GM03348 (cell line): ENCODE data around the gene P3H3.
A peak's percentile ranks its signal among the peaks of the same experiment; 100 is the strongest.

ENCODE experiments used
- DNase-seq: peaks from one replicate; pipeline ENCODE4 v3.0.0; 2012; ENCODE audit warnings: low spot score

The P3H3 gene

GRCh38 chr12:6799147-6799546, 29.1 kb upstream of the P3H3 start:
- no peak for DNase-seq

DNA sequence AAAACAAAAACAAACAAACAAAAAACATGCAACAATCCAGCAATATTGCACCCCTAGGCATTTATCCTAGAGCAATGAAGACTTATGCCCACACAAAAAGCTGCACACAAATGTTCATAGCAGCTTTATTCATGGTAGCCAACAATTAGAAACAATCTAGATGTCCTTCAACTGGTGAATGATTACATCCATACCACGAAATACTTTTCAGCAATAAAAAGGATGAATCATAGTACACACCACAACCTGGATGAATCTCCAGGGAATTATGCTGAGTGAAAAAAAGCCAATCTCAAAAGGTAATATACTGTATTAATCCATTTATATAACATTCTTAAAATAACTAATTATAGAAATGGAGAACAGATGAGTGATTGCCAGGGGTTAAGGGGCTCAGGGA, 21.0 kb upstream of the P3H3 start:
- no peak for DNase-seq

DNA sequence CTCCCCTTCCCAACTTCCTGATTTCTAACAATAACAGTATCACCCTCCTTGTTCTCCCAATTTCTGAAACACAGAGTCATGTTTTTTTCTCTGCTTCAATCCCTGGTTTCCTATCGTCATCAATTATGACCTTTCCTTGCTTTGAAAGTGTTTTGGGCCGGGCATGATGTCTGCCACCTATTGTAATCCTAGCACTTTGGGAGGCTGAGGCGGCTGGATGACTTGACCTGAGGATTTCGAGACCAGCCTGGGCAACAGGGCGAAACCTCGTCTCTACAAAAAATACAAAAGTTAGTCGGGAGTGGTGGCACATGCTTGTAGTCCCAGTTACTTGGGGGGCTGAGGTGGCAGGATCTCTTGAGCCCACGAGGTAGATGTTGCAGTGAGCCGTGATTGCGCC, 19.2 kb upstream of the P3H3 start:
- DNase-seq: no peak

- DNase-seq: no peak
Measured at GRCh38 chr12:6810758-6811157, 17.4 kb upstream of the P3H3 start.

- DNase-seq: no peak
Measured at GRCh38 chr12:6813363-6813762, 14.8 kb upstream of the P3H3 start.

- DNase-seq: no peak
Measured at GRCh38 chr12:6816598-6816997, 11.6 kb upstream of the P3H3 start.

DNA sequence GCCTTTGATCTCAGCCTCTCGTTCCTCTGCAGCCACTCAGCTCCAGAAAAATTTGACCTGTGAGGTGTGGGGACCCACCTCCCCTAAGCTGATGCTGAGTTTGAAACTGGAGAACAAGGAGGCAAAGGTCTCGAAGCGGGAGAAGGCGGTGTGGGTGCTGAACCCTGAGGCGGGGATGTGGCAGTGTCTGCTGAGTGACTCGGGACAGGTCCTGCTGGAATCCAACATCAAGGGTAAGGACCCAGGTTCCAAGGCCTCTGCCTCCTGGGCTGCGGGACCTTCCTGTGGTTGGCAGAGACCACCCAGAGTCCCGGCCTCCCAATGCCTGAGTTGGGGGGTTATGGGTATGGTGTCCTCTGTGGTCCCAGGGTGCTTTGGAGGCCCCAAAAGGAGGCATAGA, 11.1 kb upstream of the P3H3 start:
- no peak for DNase-seq

- DNase-seq: no peak
Measured at GRCh38 chr12:6817662-6818157, 10.5 kb upstream of the P3H3 start.

DNA sequence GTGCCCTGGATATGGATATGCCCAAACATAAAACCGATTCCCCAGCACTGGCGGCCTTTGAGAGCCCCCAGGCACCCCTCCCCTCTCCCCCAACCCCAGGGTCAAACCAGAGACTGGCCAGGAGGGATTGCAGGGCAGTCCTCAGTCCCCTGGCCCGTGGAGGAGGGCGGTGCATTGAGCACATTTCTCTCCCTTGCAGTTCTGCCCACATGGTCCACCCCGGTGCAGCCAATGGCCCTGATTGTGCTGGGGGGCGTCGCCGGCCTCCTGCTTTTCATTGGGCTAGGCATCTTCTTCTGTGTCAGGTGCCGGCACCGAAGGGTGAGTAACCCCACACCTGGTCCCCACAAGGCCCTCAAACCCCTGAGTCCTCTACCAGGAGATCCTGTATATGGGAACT, 10.0 kb upstream of the P3H3 start:
- DNase-seq: no peak

DNA sequence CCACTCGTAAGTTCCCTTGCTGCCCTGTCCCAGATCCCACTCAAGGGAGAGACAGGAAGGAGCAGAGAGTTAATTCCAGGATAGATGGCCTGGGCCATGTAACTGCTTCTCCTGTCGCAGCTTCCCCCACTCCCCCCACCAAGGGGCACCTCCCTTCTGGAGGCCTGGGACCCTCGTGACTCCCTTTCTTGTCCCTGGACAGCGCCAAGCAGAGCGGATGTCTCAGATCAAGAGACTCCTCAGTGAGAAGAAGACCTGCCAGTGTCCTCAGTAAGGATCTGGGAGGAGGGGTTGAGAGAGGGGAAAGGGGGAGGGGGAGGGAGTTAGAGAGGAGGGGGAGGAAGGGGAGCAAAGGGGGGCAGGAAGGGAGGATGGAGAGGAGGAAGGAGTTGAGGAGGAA, 9.6 kb upstream of the P3H3 start:
- no peak for DNase-seq

DNA sequence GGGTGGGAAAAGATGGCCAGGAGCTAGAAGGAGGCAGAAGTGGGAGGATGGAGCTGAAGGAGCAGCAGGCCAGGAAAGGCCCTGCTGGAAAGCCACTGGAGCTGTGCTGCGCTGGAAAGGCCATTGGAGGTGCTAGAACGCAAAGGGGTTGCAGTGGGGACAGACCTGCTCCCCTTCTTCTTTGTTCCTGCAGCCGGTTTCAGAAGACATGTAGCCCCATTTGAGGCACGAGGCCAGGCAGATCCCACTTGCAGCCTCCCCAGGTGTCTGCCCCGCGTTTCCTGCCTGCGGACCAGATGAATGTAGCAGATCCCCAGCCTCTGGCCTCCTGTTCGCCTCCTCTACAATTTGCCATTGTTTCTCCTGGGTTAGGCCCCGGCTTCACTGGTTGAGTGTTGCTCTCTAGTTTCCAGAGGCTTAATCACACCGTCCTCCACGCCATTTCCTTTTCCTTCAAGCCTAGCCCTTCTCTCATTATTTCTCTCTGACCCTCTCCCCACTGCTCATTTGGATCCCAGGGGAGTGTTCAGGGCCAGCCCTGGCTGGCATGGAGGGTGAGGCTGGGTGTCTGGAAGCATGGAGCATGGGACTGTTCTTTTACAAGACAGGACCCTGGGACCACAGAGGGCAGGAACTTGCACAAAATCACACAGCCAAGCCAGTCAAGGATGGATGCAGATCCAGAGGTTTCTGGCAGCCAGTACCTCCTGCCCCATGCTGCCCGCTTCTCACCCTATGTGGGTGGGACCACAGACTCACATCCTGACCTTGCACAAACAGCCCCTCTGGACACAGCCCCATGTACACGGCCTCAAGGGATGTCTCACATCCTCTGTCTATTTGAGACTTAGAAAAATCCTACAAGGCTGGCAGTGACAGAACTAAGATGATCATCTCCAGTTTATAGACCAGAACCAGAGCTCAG, 8.8 kb upstream of the P3H3 start:
- no peak for DNase-seq

DNA sequence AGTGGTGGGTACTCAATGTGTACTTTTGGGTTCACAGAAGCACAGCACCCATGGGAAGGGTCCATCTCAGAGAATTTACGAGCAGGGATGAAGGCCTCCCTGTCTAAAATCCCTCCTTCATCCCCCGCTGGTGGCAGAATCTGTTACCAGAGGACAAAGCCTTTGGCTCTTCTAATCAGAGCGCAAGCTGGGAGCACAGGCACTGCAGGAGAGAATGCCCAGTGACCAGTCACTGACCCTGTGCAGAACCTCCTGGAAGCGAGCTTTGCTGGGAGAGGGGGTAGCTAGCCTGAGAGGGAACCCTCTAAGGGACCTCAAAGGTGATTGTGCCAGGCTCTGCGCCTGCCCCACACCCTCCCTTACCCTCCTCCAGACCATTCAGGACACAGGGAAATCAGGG, 8.0 kb upstream of the P3H3 start:
- DNase-seq: no peak

DNA sequence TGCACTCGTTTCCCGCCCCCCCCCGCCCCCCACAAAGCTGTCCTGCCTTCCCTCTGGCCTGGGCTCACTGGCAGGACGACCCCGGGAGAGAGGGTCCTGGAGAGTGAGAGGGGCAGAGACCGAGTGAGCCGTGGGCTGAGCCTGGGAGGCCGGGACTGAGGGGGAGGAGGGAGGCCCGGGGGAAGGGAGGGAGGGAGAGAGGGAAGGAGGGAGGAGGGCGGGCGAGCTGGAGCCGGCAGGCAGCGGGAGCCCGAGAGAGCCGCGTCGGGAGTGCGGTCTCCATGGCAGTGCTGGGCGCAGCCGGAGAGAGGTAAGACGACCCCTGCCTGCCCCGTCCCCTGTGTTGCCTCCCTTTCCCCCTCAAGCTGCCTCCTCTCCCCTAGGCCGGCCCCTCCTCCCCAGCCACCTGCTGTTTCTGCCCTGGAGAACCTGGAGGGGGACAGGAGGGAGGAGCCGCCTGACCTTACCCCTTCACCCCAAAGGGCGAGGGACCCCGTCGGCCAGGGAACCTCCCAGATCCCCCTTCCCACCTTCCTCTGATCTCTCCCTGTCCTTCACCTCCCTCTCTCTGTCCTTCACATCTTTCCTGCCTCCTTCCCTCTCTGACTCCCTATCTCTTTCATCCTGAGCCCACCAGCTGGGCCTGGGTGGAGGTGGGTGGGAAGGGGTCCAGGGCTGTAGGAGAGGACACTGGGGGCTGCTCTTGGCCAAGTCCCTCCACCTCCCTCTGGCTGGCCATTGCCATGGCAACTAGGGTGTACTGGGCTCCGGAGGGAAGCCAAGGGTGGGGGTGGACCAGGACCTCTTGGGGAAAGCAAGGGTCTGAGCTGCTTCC, 6.4 kb upstream of the P3H3 start, which contains the start of gene GPR162:
Gene GPR162 (plus strand): TSS at position 231 of the 835 bp plus-strand sequence. CDS start 2,078 bp downstream, outside the sequence.
- peak; percentile 85 for DNase-seq

DNA sequence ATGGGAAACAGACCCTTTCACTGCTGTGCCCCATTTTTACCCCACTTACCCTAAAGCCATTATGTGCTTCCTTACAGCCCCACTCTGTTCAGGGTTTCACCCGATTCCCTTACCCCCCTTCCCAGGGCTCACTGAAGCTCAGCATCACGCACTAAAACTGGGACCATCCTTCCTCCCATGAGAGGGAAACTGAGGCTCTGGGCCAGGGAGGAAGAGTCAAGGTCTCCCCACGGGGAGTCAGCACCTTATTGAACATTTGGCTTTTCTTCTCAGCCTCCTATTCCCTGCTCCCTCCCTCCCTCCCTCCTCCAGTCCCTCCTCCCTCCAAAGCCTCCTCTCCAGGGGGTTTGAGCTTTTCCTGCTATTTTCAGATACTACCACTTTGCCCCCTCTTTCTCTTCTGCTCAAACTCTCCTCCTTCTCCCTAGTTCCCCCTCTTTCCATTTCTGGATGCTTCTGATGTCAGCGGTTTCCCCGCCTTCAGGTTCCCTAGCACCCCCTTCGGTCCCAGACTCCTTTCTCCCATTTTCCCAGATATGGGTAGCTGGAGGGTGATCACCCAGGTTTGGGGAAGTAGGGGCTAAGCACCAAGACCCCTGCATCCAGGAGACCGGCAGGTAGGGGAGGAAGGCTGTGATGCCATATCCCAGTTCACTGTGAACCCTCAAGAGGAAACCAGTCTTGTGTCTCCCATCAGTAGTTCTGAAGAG, 5.6 kb upstream of the P3H3 start:
- no peak for DNase-seq

DNA sequence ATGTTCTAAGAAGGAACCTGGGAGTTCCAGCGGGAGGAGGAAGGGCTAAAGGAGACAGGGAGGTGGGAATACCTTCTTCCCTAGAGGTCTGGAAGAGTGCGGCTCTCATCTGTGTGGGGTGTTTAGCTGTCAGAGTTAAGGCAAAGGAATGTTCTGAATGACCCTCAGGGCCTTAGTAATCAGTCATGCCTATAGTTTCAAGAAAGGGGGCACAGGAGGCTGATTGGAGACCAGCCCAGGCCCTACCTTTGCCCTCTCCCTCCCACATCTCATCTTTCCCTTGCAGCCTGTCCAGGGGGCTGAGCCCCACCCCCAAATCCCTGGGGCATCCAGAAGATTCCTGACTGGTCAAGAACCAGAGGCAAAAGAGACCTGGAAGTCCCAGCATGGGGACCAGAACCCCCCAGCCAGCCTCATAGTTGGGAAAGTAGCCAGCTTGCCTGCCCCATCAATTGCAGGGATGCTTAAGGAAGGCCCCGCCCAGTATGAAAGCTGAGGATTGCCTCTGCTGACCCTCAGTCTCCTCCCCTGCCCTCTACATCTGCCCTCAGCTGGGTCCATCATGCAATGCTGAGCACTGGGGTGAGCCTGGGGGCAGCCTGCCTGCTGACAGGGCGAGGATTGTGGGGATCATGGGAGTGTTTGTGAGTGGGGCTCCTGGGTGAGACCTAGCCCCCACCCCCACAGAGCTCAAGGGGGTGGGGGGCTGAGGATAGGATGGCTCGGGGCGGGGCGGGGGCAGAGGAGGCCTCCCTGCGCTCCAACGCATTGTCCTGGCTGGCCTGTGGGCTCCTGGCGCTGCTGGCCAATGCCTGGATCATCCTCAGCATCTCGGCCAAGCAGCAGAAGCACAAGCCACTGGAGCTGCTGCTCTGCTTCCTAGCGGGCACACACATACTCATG, 4.8 kb upstream of the P3H3 start:
- DNase-seq: no peak

GRCh38 chr12:6824085-6824775, 4.0 kb upstream of the P3H3 start:
- no peak for DNase-seq

DNA sequence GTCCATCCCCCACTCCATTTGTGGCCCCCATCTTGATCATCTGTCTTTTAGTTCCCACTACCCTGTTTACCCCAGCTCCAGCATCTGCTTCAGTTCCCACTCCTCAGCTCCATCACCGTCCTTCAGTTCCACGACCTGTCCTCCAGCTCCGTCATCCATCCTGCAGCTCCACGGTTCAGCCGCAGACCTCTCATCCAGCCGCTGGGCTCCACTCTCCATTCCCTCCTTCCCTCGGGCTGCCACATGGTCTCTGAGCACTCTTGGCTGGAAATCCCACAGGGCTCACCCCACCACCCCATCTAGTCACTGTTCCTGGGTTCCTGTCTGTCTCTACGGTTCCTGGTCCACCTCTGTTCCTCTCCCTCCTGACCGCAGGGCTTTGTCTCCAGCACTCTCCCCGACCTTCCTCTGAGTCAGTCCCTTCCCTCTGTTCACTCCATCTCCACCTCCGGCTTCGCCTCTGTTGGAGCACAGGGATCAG, 3.3 kb upstream of the P3H3 start:
- peak; percentile 46 for DNase-seq

- peak; percentile 95 for DNase-seq
Measured at GRCh38 chr12:6825398-6826124, 2.6 kb upstream of the P3H3 start.

DNA sequence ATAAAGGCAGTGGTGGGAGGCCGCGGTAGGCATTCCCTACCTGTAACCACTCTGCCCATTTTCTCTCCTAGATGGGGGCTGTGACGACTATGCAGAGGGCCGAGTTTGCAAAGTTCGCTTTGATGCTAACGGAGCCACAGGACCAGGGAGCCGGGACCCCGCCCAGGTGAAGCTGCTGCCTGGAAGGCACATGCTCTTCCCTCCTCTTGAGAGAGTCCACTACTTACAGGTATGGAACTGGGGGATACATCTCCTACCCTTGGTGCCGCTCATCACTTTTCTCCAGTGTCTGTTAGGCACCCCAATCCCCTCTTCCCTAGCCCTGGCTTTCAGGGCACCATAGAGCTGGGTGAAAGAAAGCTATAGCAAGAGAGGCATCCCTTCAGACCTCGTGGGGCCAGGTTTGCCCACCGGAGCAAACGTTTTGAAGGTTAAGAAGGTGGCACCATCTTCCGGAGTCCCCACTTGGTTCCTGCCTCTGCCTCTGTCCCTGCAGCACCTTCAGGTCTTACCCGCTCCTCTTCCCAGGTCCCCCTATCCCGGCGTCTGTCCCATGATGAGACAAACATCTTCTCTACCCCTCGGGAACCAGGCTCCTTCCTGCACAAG, 2.0 kb upstream of the P3H3 start:
- DNase-seq: no peak
